MM.1S (cell line): ENCODE results near the gene AGFG1.

Experiments
- DNase-seq: peaks from one replicate; pipeline ENCODE4 v3.0.0-alpha.2; 2015
- H2AFZ ChIP-seq: fragments of 300-600 bp; sonication (generic); 2 replicates; pipeline ENCODE4 v1.6.0; 2016; ENCODE audit warnings: antibody characterized with exemption, low read length
- H3F3A ChIP-seq: fragments of 300-600 bp; sonication (generic); 2 replicates; pipeline ENCODE4 v1.6.1; 2016; ENCODE audit warnings: mild to moderate bottlenecking, antibody characterized with exemption, low read length, moderate library complexity, mixed read lengths; ENCODE audit not compliant: insufficient read depth
- H3K27ac ChIP-seq: fragments of 300-600 bp; sonication (generic); 2 replicates; pipeline ENCODE4 v1.5.1; 2016; ENCODE audit warnings: mild to moderate bottlenecking, low read length
- H3K27me3 ChIP-seq: fragments of 300-600 bp; sonication (generic); replicated peaks from 2 replicates; pipeline ENCODE4 v1.6.0; 2016; ENCODE audit warnings: low read length; ENCODE audit not compliant: insufficient read depth
- H3K36me3 ChIP-seq: fragments of 300-600 bp; sonication (generic); replicated peaks from 2 replicates; pipeline ENCODE4 v1.6.1; 2016; ENCODE audit warnings: mild to moderate bottlenecking, low read length, mixed read lengths; ENCODE audit not compliant: insufficient read depth
- H3K4me1 ChIP-seq: fragments of 300-600 bp; sonication (generic); 2 replicates; pipeline ENCODE4 v1.6.1; 2016; ENCODE audit warnings: low read length, mixed read lengths
- H3K4me2 ChIP-seq: fragments of 300-600 bp; sonication (generic); 2 replicates; pipeline ENCODE4 v1.6.0; 2016; ENCODE audit warnings: low read depth, low read length
- H3K4me3 ChIP-seq: fragments of 300-600 bp; sonication (generic); 2 replicates; pipeline ENCODE4 v1.5.1; 2016; ENCODE audit warnings: low read length, mixed read lengths
- H3K79me2 ChIP-seq: fragments of 300-600 bp; sonication (generic); 2 replicates; pipeline ENCODE4 v1.6.1; 2016; ENCODE audit warnings: mixed run types, low read length, mixed read lengths
- H3K9ac ChIP-seq: fragments of 300-600 bp; sonication (generic); 2 replicates; pipeline ENCODE4 v1.6.1; 2016; ENCODE audit warnings: low read length, mixed read lengths
- H3K9me2 ChIP-seq: fragments of 300-600 bp; sonication (generic); replicated peaks from 2 replicates; pipeline ENCODE4 v1.6.1; 2016; ENCODE audit warnings: mild to moderate bottlenecking, low read length, mixed read lengths; ENCODE audit not compliant: insufficient read depth
- H3K9me3 ChIP-seq: fragments of 300-600 bp; sonication (generic); replicated peaks from 2 replicates; pipeline ENCODE4 v1.6.1; 2016; ENCODE audit warnings: mild to moderate bottlenecking, low read length, mixed read lengths; ENCODE audit not compliant: insufficient read depth
- H4K20me1 ChIP-seq: fragments of 300-600 bp; sonication (generic); 2 replicates; pipeline ENCODE4 v1.6.1; 2016; ENCODE audit warnings: mild to moderate bottlenecking, low read length, moderate library complexity, mixed read lengths; ENCODE audit not compliant: insufficient read depth
- CTCF ChIP-seq: fragments of 300-600 bp; sonication (generic); IDR thresholded peaks from 2 replicates; pipeline ENCODE4 v1.5.1; 2016; ENCODE audit warnings: antibody characterized with exemption, low read length, mixed read lengths
- EZH2 ChIP-seq: fragments of 300-600 bp; sonication (generic); optimal IDR thresholded peaks from 2 replicates; pipeline ENCODE3; 2017; ENCODE audit warnings: low read depth, mild to moderate bottlenecking, antibody characterized with exemption, low read length, mixed read lengths
- EZH2phosphoT487 ChIP-seq: fragments of 300-600 bp; sonication (generic); IDR thresholded peaks from 2 replicates; pipeline ENCODE4 v1.6.1; 2018; ENCODE audit warnings: antibody characterized with exemption, low read length

Gene AGFG1

GRCh38 chr2:227510620-227510958 is 38.6 kb downstream of the AGFG1 start:
- Histone ChIP-seq H3K27ac (no peak overlapping the region), H3K9ac (no peak overlapping the region), H3K27me3 (no peaks in the 10 kb centered on the region), H2AFZ (no peak overlapping the region), H3K9me3 (no peaks in the 10 kb centered on the region), H3K36me3 (no peaks in the 10 kb centered on the region), H3K79me2 (peaks cover 98% of the 10 kb centered on the region), H3K4me3 (no peak overlapping the region), H4K20me1 (peaks cover 45% of the 10 kb centered on the region), H3K4me2 (no peak overlapping the region), H3K4me1 (no peaks in the 10 kb centered on the region), H3K9me2 (no peaks in the 10 kb centered on the region), H3F3A (no peaks in the 10 kb centered on the region)
- DNase-seq = no peak
- no peak for TF ChIP-seq EZH2phosphoT487
- no peak for TF ChIP-seq EZH2
- TF ChIP-seq CTCF = no peak

GRCh38 chr2:227511239-227511930 is 39.4 kb downstream of the AGFG1 start:
- H3K4me3 ChIP-seq = no peak overlapping the region
- no peak overlapping the region for H3K27ac ChIP-seq
- H3K9ac ChIP-seq = no peak overlapping the region
- H3K79me2 ChIP-seq = peaks cover 98% of the 10 kb centered on the region
- DNase-seq = no peak
- no peaks in the 10 kb centered on the region for H3K9me2 ChIP-seq
- H3F3A ChIP-seq = no peaks in the 10 kb centered on the region
- no peaks in the 10 kb centered on the region for H3K4me1 ChIP-seq
- peaks cover 42% of the 10 kb centered on the region for H4K20me1 ChIP-seq
- H3K4me2 ChIP-seq = no peak overlapping the region
- TF ChIP-seq EZH2 (no peak), EZH2phosphoT487 (no peak), CTCF (no peak)
- H3K36me3 ChIP-seq = no peaks in the 10 kb centered on the region
- no peaks in the 10 kb centered on the region for H3K9me3 ChIP-seq
- no peaks in the 10 kb centered on the region for H3K27me3 ChIP-seq
- no peak overlapping the region for H2AFZ ChIP-seq

DNA sequence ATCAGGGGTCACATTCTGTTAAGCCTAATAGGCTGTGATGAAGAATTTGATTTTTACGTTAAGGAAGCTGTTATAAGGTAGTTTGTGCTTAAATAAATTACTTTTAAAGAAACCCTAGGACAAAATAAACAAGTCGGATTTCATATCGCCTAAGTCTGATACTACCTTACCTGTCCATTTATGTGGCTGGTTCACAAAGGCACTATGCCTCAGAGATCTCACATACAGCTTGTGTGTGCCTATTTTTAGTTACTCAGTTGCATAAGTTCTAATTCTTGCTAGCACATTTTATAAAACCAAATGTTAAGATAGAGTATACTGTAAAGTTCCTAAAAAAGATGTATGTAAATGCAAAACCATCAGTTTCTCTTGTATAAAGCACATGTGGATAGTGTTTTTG is 40.0 kb downstream of the AGFG1 start:
- peaks cover 41% of the 10 kb centered on the region for H4K20me1 ChIP-seq
- H3K4me2 ChIP-seq = no peak overlapping the region
- TF ChIP-seq EZH2 = no peak
- no peak for TF ChIP-seq CTCF
- no peak for TF ChIP-seq EZH2phosphoT487
- no peaks in the 10 kb centered on the region for H3K27me3 ChIP-seq
- no peak overlapping the region for H2AFZ ChIP-seq
- no peak overlapping the region for H3K27ac ChIP-seq
- no peaks in the 10 kb centered on the region for H3F3A ChIP-seq
- H3K4me1 ChIP-seq = no peaks in the 10 kb centered on the region
- H3K36me3 ChIP-seq = no peaks in the 10 kb centered on the region
- no peaks in the 10 kb centered on the region for H3K9me3 ChIP-seq
- no peaks in the 10 kb centered on the region for H3K9me2 ChIP-seq
- peaks cover 98% of the 10 kb centered on the region for H3K79me2 ChIP-seq
- no peak overlapping the region for H3K9ac ChIP-seq
- no peak overlapping the region for H3K4me3 ChIP-seq
- no peak for DNase-seq
